Measurements from ENCODE around the gene ZFYVE27.

GRCh38 chr10:97785731-97786130 is 48.8 kb downstream of the ZFYVE27 start:
- TF ChIP-seq POLR2A (IDR thresholded peaks at IDR 0.05; ENCODE audit: low read length) (no peak), GATA1 (IDR thresholded peaks at IDR 0.05; ENCODE audit: low read depth, low read length) (no peak)
